NCI-H345 (cell line): ENCODE data around the gene ABHD10.
A peak's percentile ranks its signal among the peaks of the same experiment; 100 is the strongest.

Experiments used
- DNase-seq: peaks from one replicate; lab custom pipeline; 2025; lab: John Stamatoyannopoulos, UW

Gene ABHD10

DNA sequence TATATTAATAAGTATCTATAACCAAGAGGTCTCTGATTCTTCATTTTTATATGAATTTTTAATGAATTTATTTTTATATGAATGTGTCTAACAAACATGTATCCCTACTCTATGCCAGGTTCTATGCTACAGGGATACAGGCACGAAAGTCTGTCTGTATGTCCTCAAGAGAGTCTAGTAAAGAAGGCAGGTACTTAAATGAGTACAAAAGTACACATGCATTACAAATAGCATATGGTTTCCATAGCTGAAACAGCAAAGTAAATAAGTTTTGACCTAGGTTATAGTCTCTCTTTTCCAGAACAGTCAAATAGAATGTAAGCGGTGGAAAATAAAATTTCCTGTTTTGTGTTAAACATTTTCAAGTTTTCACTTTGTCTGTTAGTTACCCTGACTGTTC lies 13.3 kb upstream of the ABHD10 start:
- DNase-seq = no peak

DNA sequence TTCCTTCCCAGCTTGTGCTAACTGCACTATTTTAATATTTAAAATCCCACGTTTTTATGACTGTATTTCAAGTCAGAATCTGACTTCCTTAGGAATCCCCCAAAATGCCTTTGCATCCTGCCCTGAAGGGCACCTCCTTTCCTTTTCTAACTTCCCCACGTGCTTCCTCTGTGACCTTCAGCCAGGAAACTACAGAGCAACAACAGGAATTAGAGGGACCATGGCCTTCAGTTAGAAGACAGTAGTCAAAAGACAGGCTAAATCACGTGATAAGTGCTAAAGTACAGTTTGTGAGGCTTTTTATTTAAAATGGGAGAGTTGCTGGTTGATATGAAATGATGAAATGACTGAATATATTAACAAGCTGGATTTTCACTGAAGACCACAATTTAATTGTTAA lies 11.8 kb upstream of the ABHD10 start:
- no peak for DNase-seq

DNA sequence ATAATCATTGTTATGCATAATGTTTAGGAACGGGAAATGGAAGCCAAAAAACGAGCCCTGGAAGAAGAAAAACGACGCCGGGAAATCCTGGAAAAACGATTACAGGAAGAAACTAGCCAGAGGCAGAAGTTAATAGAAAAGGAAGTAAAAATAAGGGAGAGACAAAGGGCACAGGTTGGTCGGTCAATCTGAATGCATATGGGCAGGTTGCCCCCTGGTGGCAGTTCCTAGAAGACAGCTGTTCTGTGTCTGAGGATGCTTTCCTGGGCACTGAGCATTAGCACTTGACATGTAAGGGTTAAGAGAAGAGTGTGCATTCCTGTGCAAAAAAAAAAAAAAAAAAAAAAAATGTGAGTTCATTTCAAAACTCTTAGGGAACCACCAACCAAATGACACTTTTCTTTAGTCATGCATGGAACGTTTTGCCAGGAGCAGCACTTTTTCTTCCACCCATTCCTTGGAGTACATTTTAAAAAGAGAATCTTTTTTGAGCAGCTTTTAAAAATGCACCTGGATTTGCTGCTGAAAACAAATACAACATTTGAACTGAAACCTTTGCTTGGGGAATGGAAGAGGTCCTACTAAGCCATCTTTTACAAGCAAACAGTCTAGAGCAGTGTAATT lies 11.1 kb upstream of the ABHD10 start:
- DNase-seq = peak; percentile 77

DNA sequence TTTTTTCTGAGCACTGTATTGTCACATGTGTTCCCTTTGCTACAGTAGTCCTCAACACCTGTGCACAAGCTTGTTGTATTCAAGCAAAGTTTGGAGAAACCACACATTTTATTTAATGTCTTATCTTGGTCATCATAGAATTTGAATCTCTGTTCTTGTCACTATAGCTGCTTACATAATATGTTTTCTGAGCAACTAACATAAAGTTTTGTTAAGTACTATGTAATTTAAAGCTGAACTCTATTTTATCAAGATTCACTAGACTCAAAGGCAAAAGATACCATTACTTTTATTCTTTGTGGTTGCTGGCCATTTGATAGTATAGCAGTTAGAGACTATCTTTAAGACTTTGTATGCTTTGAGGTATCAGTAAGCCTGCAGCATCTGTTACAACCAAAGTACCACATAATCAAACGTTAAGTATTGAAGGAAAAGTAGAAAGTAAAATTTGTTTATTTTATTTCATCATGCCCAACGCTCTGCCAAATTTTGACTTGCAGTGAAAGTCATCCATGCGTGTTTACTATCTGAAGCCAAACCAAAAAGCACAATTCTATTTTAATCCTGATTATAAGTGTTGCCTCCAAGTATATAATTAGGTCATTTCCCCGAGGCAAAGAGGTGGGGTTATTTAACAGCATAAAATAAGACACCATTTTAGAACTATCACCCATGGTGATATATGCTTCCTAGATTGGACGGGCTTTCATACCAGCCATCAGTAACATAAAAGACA lies 10.3 kb upstream of the ABHD10 start:
- no peak for DNase-seq

DNA sequence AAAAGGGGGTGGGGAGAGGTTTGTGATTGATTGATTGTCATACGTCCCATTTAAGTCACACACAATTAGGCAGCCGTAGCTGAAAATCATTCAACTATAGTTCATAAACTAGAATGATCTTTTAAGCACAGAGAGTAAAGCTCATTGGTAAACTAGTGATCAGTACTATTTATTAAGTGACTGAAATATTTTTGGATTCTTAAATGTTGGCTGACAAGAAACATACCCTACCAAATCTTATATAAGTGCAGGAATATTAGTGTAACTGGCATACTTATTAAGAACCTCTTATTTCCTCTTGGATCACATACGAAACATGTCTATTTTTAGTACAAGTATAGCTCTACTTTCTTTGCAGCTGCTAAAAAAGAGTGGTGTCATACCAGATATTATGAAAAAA lies 8.4 kb upstream of the ABHD10 start:
- no peak for DNase-seq

DNA sequence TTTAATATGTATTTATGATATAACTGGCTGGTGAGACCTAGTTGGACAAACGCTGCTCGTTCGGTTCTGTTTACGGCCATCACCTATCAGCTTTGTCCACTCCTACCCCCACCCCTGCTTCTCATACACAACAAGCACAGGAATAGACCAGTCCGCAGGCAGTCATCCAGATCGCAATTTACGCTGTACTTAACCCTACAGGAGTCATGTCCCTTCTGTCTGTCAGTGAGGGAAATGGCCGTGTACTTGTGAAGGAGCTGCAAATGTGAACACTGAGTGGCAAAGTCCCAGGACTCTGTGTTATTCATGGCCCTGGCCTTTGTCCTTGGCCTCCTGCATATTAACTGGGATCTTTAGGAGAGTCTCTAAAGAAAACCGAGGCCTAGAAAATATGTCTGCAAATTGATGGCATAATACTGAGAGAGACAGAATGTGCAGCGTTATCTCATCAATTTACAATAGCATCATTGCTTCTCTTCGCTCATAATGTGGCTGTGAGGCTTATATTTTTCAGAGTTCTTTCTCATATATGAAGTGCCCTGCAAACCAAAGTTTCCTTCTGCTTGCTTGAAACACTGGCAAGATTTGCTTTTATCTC lies 7.2 kb upstream of the ABHD10 start:
- no peak for DNase-seq

DNA sequence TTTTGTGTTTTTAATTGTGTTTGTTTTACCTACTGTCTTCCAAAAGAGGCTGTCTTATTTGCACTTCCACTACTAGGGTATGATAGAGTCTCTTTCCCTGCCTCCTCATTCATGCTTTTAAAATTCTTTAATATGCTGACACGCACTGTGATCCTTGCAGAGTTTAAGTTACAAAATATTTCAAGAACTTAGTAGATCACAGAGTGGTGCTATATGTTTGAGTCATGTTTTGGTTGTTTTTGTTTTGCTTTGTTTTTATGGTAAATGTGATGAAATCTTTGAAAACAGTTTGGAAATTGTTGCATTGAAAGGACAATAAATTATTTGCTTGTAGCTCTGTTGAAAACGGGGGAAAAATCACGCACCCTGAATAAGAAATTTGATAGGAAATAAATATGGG lies 5.9 kb upstream of the ABHD10 start:
- DNase-seq = no peak

DNA sequence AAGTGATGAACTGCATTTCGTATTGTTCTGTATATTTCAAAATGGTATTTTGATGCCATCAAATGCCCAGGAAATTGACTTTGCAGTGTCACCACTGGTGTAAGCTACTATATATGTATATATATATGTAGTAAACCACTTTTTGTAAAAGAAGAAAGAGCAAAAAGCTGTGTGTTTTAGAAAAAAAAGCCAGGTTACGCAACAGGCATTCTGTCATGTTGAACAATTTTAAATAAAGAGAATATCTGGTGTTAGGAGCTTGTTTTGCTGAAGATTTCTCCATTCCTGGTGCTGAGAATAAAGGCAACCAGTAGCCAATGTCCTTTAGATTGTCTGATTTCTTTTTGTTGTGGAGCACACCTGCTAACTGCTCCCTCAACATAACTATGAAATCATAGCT lies 3.7 kb upstream of the ABHD10 start:
- no peak for DNase-seq

DNA sequence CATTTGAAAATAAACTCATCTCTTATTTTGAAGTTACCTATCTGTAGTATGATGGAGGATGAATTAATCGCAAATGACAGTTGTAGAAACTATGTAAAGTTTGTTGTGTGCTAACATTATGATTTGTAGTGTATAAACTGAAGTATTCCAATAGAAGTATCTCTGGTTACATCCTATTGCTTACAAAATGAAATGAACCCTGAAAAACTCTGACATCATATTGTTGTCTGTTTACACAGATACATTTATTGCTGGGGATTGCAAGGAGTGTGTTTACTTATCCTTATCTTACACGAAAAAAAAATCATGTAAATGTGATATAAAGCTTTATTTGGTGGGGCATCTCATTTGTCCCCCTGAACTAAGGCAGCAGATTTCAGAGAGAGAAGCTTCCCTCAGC lies 2.6 kb upstream of the ABHD10 start:
- peak; percentile 42 for DNase-seq

DNA sequence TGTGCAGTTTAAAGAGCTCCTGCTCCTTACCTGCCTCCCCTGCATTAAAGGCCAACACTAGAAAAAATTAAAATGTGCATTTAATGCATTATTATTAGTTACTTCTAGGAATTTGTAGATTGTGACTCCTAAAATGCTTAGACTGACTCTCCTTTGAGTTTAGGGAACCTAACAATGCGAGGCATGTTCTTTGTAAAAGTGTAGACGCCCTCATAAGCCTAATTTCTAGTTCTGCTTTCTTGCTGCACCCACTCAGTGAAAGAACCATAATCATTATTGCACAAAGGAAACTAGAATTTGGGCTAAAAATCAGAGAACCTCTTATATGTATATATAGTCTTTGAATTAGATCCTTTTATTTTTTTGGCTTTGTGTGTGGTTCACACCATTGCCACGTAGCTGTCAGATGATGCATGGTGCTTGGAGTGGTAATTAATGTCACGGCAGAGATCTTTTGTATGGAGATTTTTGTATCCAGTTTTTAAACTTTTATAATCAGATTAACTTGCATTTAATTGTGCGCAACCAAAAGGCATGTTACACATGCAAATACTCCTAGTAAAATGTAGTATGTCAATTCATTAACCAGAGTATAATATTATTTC lies 710 bp downstream of the ABHD10 start:
- peak; percentile 6 for DNase-seq

DNA sequence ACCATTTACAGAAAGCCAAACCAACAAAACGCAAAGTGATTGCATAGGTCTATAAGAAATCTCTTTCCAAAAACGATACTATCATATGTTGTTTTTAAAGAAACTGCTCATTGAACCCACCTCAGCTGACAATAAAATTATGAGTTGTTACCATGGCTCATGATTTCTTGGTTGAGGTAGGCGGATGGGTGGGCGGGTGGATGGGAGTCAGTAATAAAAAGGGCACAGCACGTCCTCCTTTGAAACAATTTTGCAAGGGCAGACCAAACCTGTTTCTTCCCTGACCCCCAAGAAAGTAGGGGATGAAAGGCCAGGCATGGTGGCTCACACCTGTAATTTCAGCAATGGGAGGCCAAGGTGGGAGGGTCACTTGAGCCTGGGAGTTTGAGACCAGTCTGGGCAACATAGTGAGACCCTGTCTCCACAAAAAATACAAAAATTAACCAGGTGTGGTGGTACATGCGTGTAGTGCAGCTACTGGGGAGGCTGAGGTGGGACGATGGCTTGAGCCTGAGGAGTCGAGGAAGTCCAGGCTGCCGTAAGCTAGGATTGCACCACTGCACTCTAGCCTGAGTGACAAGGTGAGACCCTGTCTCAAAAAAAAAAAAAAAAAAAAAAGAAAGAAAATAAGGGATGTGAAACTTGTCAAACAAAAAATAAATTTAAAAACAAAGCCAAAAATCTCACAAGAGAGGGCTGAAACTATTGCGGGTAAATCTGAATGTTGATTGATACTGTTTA lies 2.1 kb downstream of the ABHD10 start:
- no peak for DNase-seq

DNA sequence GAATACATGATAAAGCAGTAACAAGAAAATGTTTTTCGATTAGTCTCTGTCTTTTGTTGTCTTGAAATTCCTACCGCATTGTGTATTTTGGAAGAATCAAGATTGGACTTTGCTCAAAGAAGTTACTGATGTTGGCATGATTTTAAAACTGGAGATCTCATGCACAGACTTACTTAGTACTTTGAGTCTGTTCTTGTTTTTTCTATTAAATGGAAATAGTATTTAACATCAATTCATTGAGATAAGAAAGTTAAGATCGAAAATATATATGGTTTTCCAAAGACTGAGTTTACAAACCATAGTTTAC lies 2.6 kb downstream of the ABHD10 start:
- no peak for DNase-seq

DNA sequence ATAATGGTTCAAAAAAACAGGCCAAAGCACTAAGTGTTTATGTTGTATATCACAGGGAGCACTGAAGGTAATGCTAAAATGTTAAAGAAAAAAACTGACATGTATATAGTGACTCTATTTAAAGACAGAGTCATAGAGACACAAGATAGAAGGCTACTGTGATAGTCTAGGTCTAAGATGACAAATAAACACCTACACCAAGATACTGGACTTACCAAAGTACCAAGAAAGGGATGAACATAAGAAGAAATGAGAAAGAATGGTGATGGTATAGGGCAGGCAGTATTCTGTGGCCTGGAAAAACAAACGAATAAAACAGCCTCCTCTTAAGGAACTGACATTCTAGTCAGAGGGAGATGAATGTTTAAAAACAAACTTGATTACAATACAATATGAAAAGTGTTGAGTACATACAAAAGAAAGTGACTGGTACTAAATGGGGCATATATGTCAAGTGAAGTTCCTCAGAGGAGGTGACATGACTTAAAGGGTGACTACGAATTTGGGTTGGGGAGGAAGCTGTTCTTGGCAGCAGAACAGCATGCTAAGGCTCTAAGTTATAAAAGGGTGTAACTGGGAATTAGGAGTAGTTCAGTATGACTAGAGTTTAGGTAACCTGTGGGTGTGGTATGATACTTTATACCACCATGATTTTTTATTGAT lies 5.9 kb downstream of the ABHD10 start:
- no peak for DNase-seq

DNA sequence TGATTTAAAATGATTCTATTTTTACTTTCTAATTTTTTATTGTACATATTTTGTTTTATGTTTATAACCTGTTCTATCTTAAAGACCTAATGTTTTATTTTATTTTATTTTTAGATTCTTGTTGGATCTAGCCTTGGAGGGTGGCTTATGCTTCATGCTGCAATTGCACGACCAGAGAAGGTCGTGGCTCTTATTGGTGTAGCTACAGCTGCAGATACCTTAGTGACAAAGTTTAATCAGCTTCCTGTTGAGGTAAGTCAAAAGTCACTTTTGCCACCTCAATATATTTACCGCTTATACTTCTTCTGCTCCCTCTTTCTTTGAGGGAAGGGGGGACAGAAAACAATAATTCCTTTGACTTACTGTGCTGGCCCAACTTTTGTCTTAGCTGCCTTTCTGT lies 8.0 kb downstream of the ABHD10 start:
- DNase-seq = no peak

DNA sequence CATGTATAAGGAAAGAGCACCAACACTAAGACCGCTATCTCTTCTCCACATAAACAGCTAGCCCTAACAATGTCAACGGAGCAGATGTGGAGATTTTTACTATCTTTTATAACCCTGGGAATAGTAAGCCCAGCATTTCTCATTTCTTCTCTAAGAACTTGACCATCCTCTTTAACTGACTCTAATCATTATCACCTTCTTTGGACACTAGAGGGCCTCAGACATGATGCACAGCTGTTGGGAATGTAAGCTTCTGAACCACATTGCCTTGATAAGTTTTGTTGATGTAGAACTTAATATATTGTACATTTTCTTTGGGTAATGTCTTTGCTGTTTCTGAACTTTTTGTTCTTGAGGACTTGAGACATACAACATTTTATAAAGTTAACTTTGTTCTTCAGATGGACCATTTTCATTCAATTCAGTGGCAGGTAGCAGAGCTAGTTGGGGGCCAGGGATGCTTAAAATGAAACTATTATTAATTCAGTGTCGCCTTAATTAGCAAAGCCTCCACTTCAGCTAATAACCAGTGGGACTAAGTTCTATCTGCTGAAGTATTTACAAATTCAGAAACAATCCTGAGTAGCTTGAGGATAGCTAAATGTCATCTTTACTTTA lies 10.3 kb downstream of the ABHD10 start:
- DNase-seq = peak; percentile 51

DNA sequence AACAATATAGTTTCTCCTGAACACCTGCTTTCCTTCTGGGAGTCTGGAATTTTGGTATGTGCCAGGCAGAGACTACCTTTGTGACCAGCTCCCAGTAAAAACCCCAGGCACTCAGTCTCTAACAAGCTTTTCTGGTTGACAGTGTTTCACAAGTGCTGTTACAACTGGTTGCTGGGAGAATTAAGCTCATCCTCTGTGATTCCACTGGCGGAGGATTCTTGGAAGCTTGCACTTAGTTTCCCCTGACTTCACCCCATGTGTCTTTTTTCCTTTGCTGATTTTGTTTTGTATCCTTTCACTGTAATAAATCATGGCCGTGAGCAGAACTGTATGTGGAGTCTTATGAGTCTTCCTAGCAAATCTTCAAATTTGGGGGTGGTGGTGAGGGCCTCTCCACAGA lies 14.2 kb downstream of the ABHD10 start:
- DNase-seq = no peak

DNA sequence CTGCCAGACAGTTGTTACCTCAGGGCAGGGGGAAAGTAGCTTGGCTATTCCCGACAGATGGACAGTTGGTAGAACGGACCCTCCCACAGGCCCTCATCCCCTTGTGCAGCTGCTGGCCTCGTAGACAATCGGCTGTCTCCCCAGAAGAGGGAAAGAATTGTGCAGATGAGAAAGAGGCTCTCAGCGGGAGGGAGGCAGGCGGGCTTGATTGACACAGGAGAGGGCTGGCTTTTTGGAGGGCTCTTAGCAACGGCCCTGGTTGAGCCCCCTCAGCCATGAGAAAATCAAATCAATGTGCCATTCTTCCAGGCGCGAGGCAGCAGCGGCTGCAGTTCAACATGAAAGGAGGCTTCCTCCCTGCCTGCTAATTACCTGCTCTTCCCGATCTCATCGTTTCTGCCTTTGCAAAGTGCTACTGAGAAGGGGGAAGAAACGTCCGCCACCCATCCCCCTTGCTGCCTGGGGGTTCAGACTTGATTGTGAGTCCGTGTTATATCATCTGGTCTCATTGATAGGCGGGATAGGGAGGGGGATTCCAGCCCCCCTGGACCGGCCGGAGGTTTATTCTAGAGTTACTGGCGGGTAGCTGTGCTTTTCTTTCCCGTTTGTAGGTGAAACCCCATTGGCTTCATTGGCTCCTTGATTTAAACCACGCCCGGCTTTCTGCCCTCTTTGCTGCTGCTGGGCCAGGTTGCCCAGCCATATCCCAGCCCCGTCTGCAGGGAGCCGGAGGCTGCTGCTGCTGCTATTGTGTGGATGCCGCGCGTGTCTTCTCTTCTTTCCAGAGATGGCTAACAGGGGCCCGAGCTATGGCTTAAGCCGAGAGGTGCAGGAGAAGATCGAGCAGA lies 20.0 kb downstream of the ABHD10 start, which contains the start of gene TAGLN3:
TSS of gene TAGLN3 (plus strand) at position 287 of the 848 bp plus-strand sequence. CDS start at position 788, 501 bp downstream.
- DNase-seq = peak; percentile 79

DNA sequence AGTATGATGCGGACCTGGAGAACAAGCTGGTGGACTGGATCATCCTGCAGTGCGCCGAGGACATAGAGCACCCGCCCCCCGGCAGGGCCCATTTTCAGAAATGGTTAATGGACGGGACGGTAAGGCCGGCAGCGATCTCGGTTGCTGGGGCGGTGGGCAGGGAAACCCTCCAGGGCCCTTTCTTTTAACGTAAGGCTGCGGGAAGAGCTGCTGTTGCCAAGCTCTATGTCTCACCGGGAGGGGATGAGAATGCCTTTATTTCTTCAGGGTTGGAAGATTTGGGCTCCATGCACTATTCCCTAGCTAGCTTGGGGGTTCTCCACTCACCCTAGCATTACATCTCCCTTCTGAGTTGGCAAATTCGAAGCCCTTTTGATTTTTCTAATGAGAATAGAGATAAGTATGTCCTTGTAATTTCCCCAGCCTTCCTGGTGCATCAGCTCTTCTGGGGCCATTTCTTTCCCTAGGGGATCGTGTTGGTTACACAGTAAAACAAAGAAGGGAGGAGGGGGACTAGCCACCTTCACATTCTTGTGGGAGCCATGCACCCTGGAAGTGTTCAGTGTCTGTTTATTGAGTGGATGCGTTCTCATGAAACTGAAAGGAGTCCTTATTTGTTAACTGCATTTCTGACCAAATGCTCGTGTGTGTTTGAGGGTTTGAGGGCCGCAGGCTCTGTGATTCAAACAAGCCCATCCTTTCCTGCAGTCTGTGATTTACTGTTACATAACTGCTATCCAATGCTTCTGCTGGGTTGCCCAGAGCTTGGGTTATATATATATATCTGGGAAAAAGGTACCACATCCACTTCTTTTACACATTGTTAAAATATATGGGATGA lies 20.9 kb downstream of the ABHD10 start:
- peak; percentile 24 for DNase-seq

DNA sequence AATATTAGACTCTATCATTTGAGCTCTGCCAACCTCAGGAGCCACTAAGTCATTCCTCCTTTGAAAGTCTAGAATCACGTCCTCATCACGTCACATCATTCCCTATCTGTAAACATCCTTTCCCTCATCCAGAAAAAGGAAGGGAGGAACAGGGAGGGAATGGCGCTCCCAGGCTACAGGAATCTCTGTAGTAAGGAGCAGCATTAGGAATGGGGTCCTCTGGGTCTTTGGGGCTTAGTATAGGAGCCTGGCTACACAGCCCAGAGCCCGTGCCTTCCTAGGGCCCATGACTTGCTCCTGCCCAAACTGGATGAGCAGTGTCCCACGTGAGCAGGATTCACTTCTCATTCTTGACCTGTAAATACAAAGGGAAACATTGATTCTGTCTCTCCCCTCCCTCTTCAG lies 21.5 kb downstream of the ABHD10 start:
- DNase-seq = no peak

DNA sequence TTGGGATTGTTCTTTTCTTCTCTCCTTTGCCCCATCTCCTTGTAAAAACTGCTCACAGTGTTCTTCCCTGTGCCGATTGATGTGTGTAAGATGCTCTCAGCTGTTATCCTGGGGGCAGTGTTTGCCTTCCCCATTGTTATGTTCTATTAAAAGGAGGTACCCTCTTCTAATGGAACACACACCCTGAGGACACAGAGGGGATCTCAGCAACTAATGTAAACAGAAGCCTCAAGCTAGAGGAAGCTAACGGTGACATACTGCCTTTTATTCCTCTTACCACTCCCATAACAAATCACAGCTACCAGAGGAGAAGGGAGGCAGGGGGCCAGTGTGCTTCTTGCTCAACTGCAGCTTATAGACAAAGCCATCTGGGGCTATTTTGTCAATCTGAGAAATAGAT lies 22.1 kb downstream of the ABHD10 start:
- DNase-seq = peak; percentile 43
